ENCODE data around the gene RAE1.
A peak's percentile ranks its signal among the peaks of the same experiment; 100 is the strongest.

The RAE1 gene

GRCh38 chr20:57385940-57386339, 34.9 kb downstream of the RAE1 start:
- no peak for DNase-seq (ENCODE audit: low read depth in 1 of 2, low spot score in 1 of 2)

- DNase-seq (ENCODE audit: low read depth in 1 of 2, low spot score in 1 of 2): no peak
Measured at GRCh38 chr20:57386762-57387161, 35.7 kb downstream of the RAE1 start.

GRCh38 chr20:57387463-57387862, 36.4 kb downstream of the RAE1 start:
- DNase-seq (ENCODE audit: low read depth in 1 of 2, low spot score in 1 of 2): no peak

- DNase-seq (ENCODE audit: low read depth in 1 of 2, low spot score in 1 of 2): no peak
Measured at GRCh38 chr20:57387945-57388371, 36.9 kb downstream of the RAE1 start.

GRCh38 chr20:57388953-57389694, 38.1 kb downstream of the RAE1 start:
- DNase-seq (ENCODE audit: low read depth in 1 of 2, low spot score in 1 of 2): peak in 1 of 2 donors; percentile 45

- DNase-seq (ENCODE audit: low read depth in 1 of 2, low spot score in 1 of 2): peak in 1 of 2 donors; percentile 54
Measured at GRCh38 chr20:57389695-57390603, 38.9 kb downstream of the RAE1 start.

- DNase-seq (ENCODE audit: low read depth in 1 of 2, low spot score in 1 of 2): peak; percentile 68 to 72
Measured at GRCh38 chr20:57390604-57391438, 39.8 kb downstream of the RAE1 start, which contains the start of gene RBM38. Gene RBM38 (plus strand): TSS chr20:57391396. CDS start chr20:57391582, 186 bp downstream.

GRCh38 chr20:57391439-57392301, 40.6 kb downstream of the RAE1 start:
- no peak for DNase-seq (ENCODE audit: low read depth in 1 of 2, low spot score in 1 of 2)

GRCh38 chr20:57392512-57393271, 41.6 kb downstream of the RAE1 start:
- DNase-seq (ENCODE audit: low read depth in 1 of 2, low spot score in 1 of 2): peak in 1 of 2 donors; percentile 63

- no peak for DNase-seq (ENCODE audit: low read depth in 1 of 2, low spot score in 1 of 2)
Measured at GRCh38 chr20:57393321-57394120, 42.5 kb downstream of the RAE1 start.

- no peak for DNase-seq (ENCODE audit: low read depth in 1 of 2, low spot score in 1 of 2)
Measured at GRCh38 chr20:57394121-57395082, 43.3 kb downstream of the RAE1 start.

GRCh38 chr20:57395111-57395966, 44.3 kb downstream of the RAE1 start:
- no peak for DNase-seq (ENCODE audit: low read depth in 1 of 2, low spot score in 1 of 2)

- no peak for DNase-seq (ENCODE audit: low read depth in 1 of 2, low spot score in 1 of 2)
Measured at GRCh38 chr20:57396212-57396983, 45.3 kb downstream of the RAE1 start.

GRCh38 chr20:57396984-57397692, 46.1 kb downstream of the RAE1 start:
- DNase-seq (ENCODE audit: low read depth in 1 of 2, low spot score in 1 of 2): no peak

- DNase-seq (ENCODE audit: low read depth in 1 of 2, low spot score in 1 of 2): peak in 1 of 2 donors; percentile 31
Measured at GRCh38 chr20:57397693-57398108, 46.6 kb downstream of the RAE1 start.

Measured in activated CD4-positive, alpha-beta T cell treated with anti-CD3 and anti-CD28 coated beads, Interleukin-2, amount 50 U/mL, for 24 hours (primary cell).